ENCODE results near the gene MRPL33. TPM values are rescaled to one million over a fixed set of nuclear protein-coding genes. Genes with fewer than 3 reads are reported as not detected.

MRPL33 gene
- total RNA-seq, 1 donor from 2014 or later, result 53.5 TPM

DNA sequence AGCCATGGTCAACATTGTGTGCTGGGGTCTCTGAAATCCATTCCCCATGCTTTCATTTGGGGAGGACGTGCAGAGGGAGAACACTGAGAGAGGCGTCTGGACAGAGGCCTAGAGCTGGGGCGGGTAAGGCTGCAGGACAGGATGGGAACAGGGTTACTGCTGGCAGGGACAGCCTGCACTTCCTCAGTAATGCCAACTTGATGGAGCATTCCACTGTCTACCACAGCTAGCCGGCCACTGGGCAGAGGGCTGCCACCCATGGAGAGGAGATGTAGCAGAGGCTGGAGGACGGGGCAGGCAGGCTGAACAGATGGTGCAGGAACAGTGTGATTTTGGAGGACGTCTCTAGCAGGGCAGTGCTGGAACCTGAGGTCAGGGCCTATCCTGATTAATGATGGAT, 29.3 kb downstream of the MRPL33 start:
- no peak for TF ChIP-seq CTCF (conservative IDR thresholded peaks at IDR 0.05)
- Mint-ChIP-seq H3K36me3 (ENCODE audit: low read depth) (no peaks in the 10 kb centered on the region), H3K27me3 (ENCODE audit: low read depth) (no peaks in the 10 kb centered on the region), H3K4me3 (no peak overlapping the region), H3K4me1 (peaks cover 10% of the 10 kb centered on the region), H3K9me3 (no peaks in the 10 kb centered on the region), H3K27ac (ENCODE audit: unreplicated experiment) (no peak overlapping the region)
- no peak for DNase-seq (ENCODE audit: low read depth, low spot score)

DNA sequence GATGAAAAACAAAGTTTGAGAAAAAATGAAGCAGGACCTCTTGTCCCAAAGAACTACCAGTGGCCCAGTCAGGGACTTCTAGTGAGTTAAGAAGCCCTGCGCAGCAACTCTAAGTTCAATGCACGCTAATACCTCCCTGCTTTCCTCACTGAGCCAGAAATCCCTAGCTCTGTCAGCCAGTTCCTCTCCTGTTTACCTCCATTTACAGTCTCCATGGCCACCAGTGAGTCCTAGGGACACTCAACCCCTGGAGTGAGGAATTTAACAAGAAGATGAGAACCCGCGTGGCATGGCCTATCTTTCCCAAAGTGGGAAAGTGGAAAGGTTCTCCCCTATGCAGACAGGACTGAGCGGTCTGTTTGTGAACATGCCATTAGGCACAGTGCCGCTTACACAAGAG, 31.0 kb downstream of the MRPL33 start:
- TF ChIP-seq CTCF (conservative IDR thresholded peaks at IDR 0.05), result no peak
- DNase-seq (ENCODE audit: low read depth, low spot score), result no peak
- Mint-ChIP-seq H3K9me3 (no peaks in the 10 kb centered on the region), H3K4me3 (no peak overlapping the region), H3K27ac (ENCODE audit: unreplicated experiment) (no peak overlapping the region), H3K4me1 (peaks cover 8% of the 10 kb centered on the region), H3K27me3 (ENCODE audit: low read depth) (no peaks in the 10 kb centered on the region), H3K36me3 (ENCODE audit: low read depth) (no peaks in the 10 kb centered on the region)

GRCh38 chr2:27803046-27803445, 31.5 kb downstream of the MRPL33 start:
- TF ChIP-seq CTCF (conservative IDR thresholded peaks at IDR 0.05), result no peak
- Mint-ChIP-seq H3K27ac (ENCODE audit: unreplicated experiment) (no peak overlapping the region), H3K4me1 (peaks cover 8% of the 10 kb centered on the region)

GRCh38 chr2:27804146-27804545, 32.6 kb downstream of the MRPL33 start:
- no peak overlapping the region for H3K4me3 Mint-ChIP-seq
- H3K9me3 Mint-ChIP-seq, result no peaks in the 10 kb centered on the region

More at GRCh38 chr2:27803046-27803445, 31.5 kb downstream of the MRPL33 start:
- Mint-ChIP-seq H3K4me3 (no peak overlapping the region), H3K27me3 (ENCODE audit: low read depth) (no peaks in the 10 kb centered on the region), H3K9me3 (no peaks in the 10 kb centered on the region), H3K36me3 (ENCODE audit: low read depth) (no peaks in the 10 kb centered on the region)
- no peak for DNase-seq (ENCODE audit: low read depth, low spot score)

GRCh38 chr2:27805180-27805579, 33.7 kb downstream of the MRPL33 start:
- Mint-ChIP-seq H3K4me1 (no peaks in the 10 kb centered on the region), H3K36me3 (ENCODE audit: low read depth) (no peaks in the 10 kb centered on the region), H3K27me3 (ENCODE audit: low read depth) (no peaks in the 10 kb centered on the region), H3K9me3 (no peaks in the 10 kb centered on the region), H3K4me3 (no peak overlapping the region), H3K27ac (ENCODE audit: unreplicated experiment) (no peak overlapping the region)
- DNase-seq (ENCODE audit: low read depth, low spot score), result no peak
- TF ChIP-seq CTCF (conservative IDR thresholded peaks at IDR 0.05), result no peak

More at GRCh38 chr2:27804146-27804545, 32.6 kb downstream of the MRPL33 start:
- no peak overlapping the region for H3K27ac Mint-ChIP-seq (ENCODE audit: unreplicated experiment)
- TF ChIP-seq CTCF (conservative IDR thresholded peaks at IDR 0.05), result no peak
- no peaks in the 10 kb centered on the region for H3K36me3 Mint-ChIP-seq (ENCODE audit: low read depth)
- H3K27me3 Mint-ChIP-seq (ENCODE audit: low read depth), result no peaks in the 10 kb centered on the region
- H3K4me1 Mint-ChIP-seq, result peaks cover 4% of the 10 kb centered on the region
- DNase-seq (ENCODE audit: low read depth, low spot score), result no peak

Data from neural crest cell (in vitro differentiated cells).